ENCODE results near the gene RGS12. TPM values are rescaled to one million over a fixed set of nuclear protein-coding genes. Genes with fewer than 3 reads are reported as not detected.

RGS12 gene
- total and polyA plus RNA-seq, 2 experiments from 2014 or later: 19.6 to 22.5 TPM

- Histone ChIP-seq H3K27me3 (no peaks in the 10 kb centered on the region), H3K4me2 (no peak overlapping the region), H3K9me2 (replicated peaks; ENCODE audit: insufficient read depth) (no peaks in the 10 kb centered on the region), H3K36me3 (replicated peaks; ENCODE audit: insufficient read depth, low read depth) (no peaks in the 10 kb centered on the region), H3K4me3 (no peak overlapping the region), H3K4me1 (ENCODE audit: insufficient read depth) (peaks cover 15% of the 10 kb centered on the region), H3K9me3 (ENCODE audit: low read depth) (no peaks in the 10 kb centered on the region), H4K20me1 (ENCODE audit: insufficient read depth, poor library complexity, severe bottlenecking) (peaks cover 22% of the 10 kb centered on the region), H3K79me2 (peaks cover 77% of the 10 kb centered on the region), H2AFZ (no peak overlapping the region), H3K27ac (no peak overlapping the region)
- 87% methylated on average over 12 of the region's 12 CpGs for WGBS (ENCODE audit: low lambda C conversion rate, missing lambda C conversion rate)
- TF ChIP-seq CTCF (IDR thresholded peaks at IDR 0.05; ENCODE audit: poor library complexity): no peak
- no peak for TF ChIP-seq EZH2 (IDR thresholded peaks at IDR 0.05; ENCODE audit: borderline replicate concordance)
- no peak for TF ChIP-seq EZH2phosphoT487 (IDR thresholded peaks at IDR 0.05; ENCODE audit: low read depth, severe bottlenecking, unreplicated experiment)
- DNase-seq (ENCODE audit: low spot score): no peak
These were observed 3.2 kb downstream of the RGS12 start for GRCh38 chr4:3295837-3296624.

DNA sequence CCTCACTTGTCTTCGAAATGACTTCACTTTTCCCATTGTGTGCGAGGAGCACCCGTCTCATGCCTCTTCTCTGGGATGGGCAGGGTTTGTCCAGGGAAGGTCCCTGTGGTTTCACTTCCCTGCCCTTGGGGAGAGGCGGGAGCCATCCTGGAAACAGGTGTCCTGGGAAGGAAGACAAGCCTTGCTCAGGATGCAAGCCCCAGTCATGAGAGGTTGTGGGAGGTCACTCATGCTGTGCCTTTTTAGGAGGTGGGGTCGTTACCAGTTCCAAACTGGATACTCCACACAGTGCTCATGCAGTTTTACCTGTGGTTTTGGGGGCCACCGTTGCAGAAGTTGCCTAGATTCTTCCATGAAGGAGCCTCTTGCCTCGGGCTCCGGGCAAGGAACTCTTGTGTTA lies 3.8 kb downstream of the RGS12 start:
- Histone ChIP-seq H4K20me1 (ENCODE audit: insufficient read depth, poor library complexity, severe bottlenecking) (peaks cover 28% of the 10 kb centered on the region), H3K4me2 (no peak overlapping the region), H3K27ac (no peak overlapping the region), H3K9me3 (ENCODE audit: low read depth) (no peaks in the 10 kb centered on the region), H3K9me2 (replicated peaks; ENCODE audit: insufficient read depth) (no peaks in the 10 kb centered on the region), H3K36me3 (replicated peaks; ENCODE audit: insufficient read depth, low read depth) (no peaks in the 10 kb centered on the region), H3K79me2 (peaks cover 83% of the 10 kb centered on the region), H2AFZ (no peak overlapping the region), H3K4me1 (ENCODE audit: insufficient read depth) (peaks cover 12% of the 10 kb centered on the region), H3K4me3 (no peak overlapping the region), H3K27me3 (no peaks in the 10 kb centered on the region)
- DNase-seq (ENCODE audit: low spot score): no peak
- WGBS (ENCODE audit: low lambda C conversion rate, missing lambda C conversion rate): 91% methylated on average over 8 of the region's 8 CpGs
- no peak for TF ChIP-seq CTCF (IDR thresholded peaks at IDR 0.05; ENCODE audit: poor library complexity)
- TF ChIP-seq EZH2 (IDR thresholded peaks at IDR 0.05; ENCODE audit: borderline replicate concordance): no peak
- TF ChIP-seq EZH2phosphoT487 (IDR thresholded peaks at IDR 0.05; ENCODE audit: low read depth, severe bottlenecking, unreplicated experiment): no peak

GRCh38 chr4:3297066-3297859 lies 4.4 kb downstream of the RGS12 start:
- H4K20me1 ChIP-seq (ENCODE audit: insufficient read depth, poor library complexity, severe bottlenecking): peaks cover 31% of the 10 kb centered on the region
- no peaks in the 10 kb centered on the region for H3K9me2 ChIP-seq (replicated peaks; ENCODE audit: insufficient read depth)
- TF ChIP-seq EZH2phosphoT487 (IDR thresholded peaks at IDR 0.05; ENCODE audit: low read depth, severe bottlenecking, unreplicated experiment) (no peak), CTCF (IDR thresholded peaks at IDR 0.05; ENCODE audit: poor library complexity) (no peak), EZH2 (IDR thresholded peaks at IDR 0.05; ENCODE audit: borderline replicate concordance) (no peak)
- no peak overlapping the region for H2AFZ ChIP-seq
- H3K4me3 ChIP-seq: no peak overlapping the region
- no peaks in the 10 kb centered on the region for H3K9me3 ChIP-seq (ENCODE audit: low read depth)
- no peaks in the 10 kb centered on the region for H3K36me3 ChIP-seq (replicated peaks; ENCODE audit: insufficient read depth, low read depth)
- H3K4me2 ChIP-seq: no peak overlapping the region
- H3K27ac ChIP-seq: no peak overlapping the region
- WGBS (ENCODE audit: low lambda C conversion rate, missing lambda C conversion rate): 92% methylated on average over 13 of the region's 13 CpGs
- H3K4me1 ChIP-seq (ENCODE audit: insufficient read depth): peaks cover 11% of the 10 kb centered on the region
- no peaks in the 10 kb centered on the region for H3K27me3 ChIP-seq
- DNase-seq (ENCODE audit: low spot score): no peak
- peaks cover 89% of the 10 kb centered on the region for H3K79me2 ChIP-seq

Measured in hepatocyte (in vitro differentiated cells).